Gastrocnemius medialis (tissue), 4 donors: Measurements from ENCODE around the gene DSN1.

ENCODE experiments used
- POLR2A ChIP-seq, 2 donors: fragments of 450-650 bp; IDR thresholded peaks; one replicate each; pipeline ENCODE4 v1.6.1; 2017; ENCODE audit warnings: antibody characterized with exemption in 2 of 2, mild to moderate bottlenecking in 2 of 2, moderate library complexity in 2 of 2
- TF ChIP-seq, protein P1 (sequence below), 5 experiments: fragments of 450-650 bp in 3 of 5; fragments of 200-600 bp in 2 of 5; sonication (generic) in 2 of 5; IDR thresholded peaks in 4 of 5; conservative IDR thresholded peaks in 1 of 5; 1 replicate in 4 of 5; 2 replicates in 1 of 5; pipeline ENCODE4 v1.5.1; 2016 to 2019; ENCODE audit warnings: antibody characterized with exemption in 5 of 5, mild to moderate bottlenecking in 3 of 5, moderate library complexity in 3 of 5

DNA sequence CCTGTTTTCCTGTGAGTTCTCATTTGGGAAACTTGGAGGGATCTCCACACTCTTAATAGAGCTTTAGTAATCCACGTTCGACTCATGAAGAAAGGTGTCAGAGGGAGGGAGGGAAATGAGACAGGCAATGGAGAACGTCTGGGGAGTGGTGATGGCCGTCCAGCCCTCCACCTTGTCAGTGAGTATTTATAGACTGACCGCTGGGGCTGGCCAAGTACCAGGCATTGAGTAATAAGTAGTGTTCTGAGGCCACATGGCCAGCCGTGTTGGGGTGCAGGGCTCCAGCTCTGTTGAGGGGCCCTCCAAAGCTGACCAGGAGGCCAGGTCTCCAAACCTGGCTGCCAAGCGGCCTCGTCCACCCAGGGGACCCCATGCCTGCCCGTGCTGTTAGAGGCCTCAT, 11.3 kb upstream of the DSN1 start:
- TF ChIP-seq POLR2A (IDR thresholded peaks at IDR 0.05): no peak
- TF ChIP-seq, protein P1, sequence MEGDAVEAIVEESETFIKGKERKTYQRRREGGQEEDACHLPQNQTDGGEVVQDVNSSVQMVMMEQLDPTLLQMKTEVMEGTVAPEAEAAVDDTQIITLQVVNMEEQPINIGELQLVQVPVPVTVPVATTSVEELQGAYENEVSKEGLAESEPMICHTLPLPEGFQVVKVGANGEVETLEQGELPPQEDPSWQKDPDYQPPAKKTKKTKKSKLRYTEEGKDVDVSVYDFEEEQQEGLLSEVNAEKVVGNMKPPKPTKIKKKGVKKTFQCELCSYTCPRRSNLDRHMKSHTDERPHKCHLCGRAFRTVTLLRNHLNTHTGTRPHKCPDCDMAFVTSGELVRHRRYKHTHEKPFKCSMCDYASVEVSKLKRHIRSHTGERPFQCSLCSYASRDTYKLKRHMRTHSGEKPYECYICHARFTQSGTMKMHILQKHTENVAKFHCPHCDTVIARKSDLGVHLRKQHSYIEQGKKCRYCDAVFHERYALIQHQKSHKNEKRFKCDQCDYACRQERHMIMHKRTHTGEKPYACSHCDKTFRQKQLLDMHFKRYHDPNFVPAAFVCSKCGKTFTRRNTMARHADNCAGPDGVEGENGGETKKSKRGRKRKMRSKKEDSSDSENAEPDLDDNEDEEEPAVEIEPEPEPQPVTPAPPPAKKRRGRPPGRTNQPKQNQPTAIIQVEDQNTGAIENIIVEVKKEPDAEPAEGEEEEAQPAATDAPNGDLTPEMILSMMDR (IDR thresholded peaks at IDR 0.05 in 4 of 5, conservative IDR thresholded peaks at IDR 0.05 in 1 of 5): no peak
